Upper lobe of right lung (tissue), 1 donor: ENCODE data around the gene ACSM6. TPM values are rescaled to one million over a fixed set of nuclear protein-coding genes. Genes with fewer than 3 reads are reported as not detected.

Source experiments
- ATAC-seq: fragments of 200-7000 bp; cut with Tn5 transposase; one replicate; pipeline ENCODE4 v1.9.1; 2020; ENCODE audit warnings: mild to moderate bottlenecking, moderate library complexity
- DNase-seq: peaks from one replicate; pipeline ENCODE4 v3.0.0-alpha.2; 2020
- H3K27ac ChIP-seq: fragments of 200-600 bp; one replicate; pipeline ENCODE4 v1.8.0; 2022
- H3K27me3 ChIP-seq: fragments of 200-600 bp; one replicate; pipeline ENCODE4 v1.8.0; 2022; ENCODE audit warnings: mild to moderate bottlenecking
- H3K36me3 ChIP-seq: fragments of 200-600 bp; one replicate; pipeline ENCODE4 v1.8.0; 2022
- H3K4me1 ChIP-seq: fragments of 200-600 bp; one replicate; pipeline ENCODE4 v1.8.0; 2022
- H3K4me3 ChIP-seq: fragments of 200-600 bp; one replicate; pipeline ENCODE4 v1.8.0; 2022; ENCODE audit warnings: mild to moderate bottlenecking
- H3K9me3 ChIP-seq: fragments of 200-600 bp; one replicate; pipeline ENCODE4 v1.8.0; 2022
- CTCF ChIP-seq: fragments of 200-600 bp; IDR thresholded peaks from one replicate; pipeline ENCODE4 v1.8.0; 2022; ENCODE audit warnings: antibody characterized with exemption
- intact Hi-C: fragments of 100-400 bp; cut with DNase I; formaldehyde crosslinking; loops from one replicate; pipeline ENCODE4 v1.11.0; 2022
- total RNA-seq: library from RNA; stranded (reverse); fragmentation: NEBNext Ultra II Directional; extraction: Animal tissue kit (Norgen Biotek cat#: 25700); gene quantifications from one replicate; pipeline ENCODE4 v1.2.1, GENCODE V29; 2021
- donor health status: DM: no; HTN: yes; CAD: no; lungs with severe emphysema.

Gene ACSM6
- total RNA-seq, 1 donor from 2014 or later: not detected

- DNase-seq (no peak), ATAC-seq (no peak)
- H3K27me3 ChIP-seq: no peaks in the 10 kb centered on the region
- H3K4me3 ChIP-seq: no peak overlapping the region
- no peak overlapping the region for H3K27ac ChIP-seq
- no peaks in the 10 kb centered on the region for H3K4me1 ChIP-seq
- no peaks in the 10 kb centered on the region for H3K9me3 ChIP-seq
- TF ChIP-seq CTCF: no peak
- intact Hi-C loops: no loop called here
- H3K36me3 ChIP-seq: no peaks in the 10 kb centered on the region
These were observed 17.9 kb upstream of the ACSM6 start for GRCh38 chr10:95176101-95176500.

- ATAC-seq (no peak), DNase-seq (no peak)
- Histone ChIP-seq H3K4me1 (no peaks in the 10 kb centered on the region), H3K27me3 (no peaks in the 10 kb centered on the region), H3K4me3 (no peak overlapping the region), H3K9me3 (no peaks in the 10 kb centered on the region), H3K36me3 (no peaks in the 10 kb centered on the region), H3K27ac (no peak overlapping the region)
- no peak for TF ChIP-seq CTCF
- intact Hi-C loops: no loop called here
These were observed 16.6 kb upstream of the ACSM6 start for GRCh38 chr10:95177429-95177828.

- no peaks in the 10 kb centered on the region for H3K27me3 ChIP-seq
- H3K4me1 ChIP-seq: no peaks in the 10 kb centered on the region
- no peaks in the 10 kb centered on the region for H3K9me3 ChIP-seq
- TF ChIP-seq CTCF: no peak
- DNase-seq (no peak), ATAC-seq (no peak)
- no peak overlapping the region for H3K4me3 ChIP-seq
- no peaks in the 10 kb centered on the region for H3K36me3 ChIP-seq
- intact Hi-C loops: no loop called here
- no peak overlapping the region for H3K27ac ChIP-seq
These were observed 15.8 kb upstream of the ACSM6 start for GRCh38 chr10:95178266-95178665.

GRCh38 chr10:95178797-95179196, 15.2 kb upstream of the ACSM6 start:
- no peak for ATAC-seq
- Histone ChIP-seq H3K36me3 (no peaks in the 10 kb centered on the region), H3K4me3 (no peak overlapping the region), H3K27me3 (no peaks in the 10 kb centered on the region), H3K9me3 (no peaks in the 10 kb centered on the region), H3K27ac (no peak overlapping the region), H3K4me1 (no peaks in the 10 kb centered on the region)
- intact Hi-C loops: no loop called here
- no peak for TF ChIP-seq CTCF
- no peak for DNase-seq

- H3K4me1 ChIP-seq: no peaks in the 10 kb centered on the region
- intact Hi-C loops: no loop called here
- H3K27ac ChIP-seq: peak overlapping the region; percentile 27
- no peaks in the 10 kb centered on the region for H3K9me3 ChIP-seq
- no peaks in the 10 kb centered on the region for H3K27me3 ChIP-seq
- ATAC-seq (no peak), DNase-seq (no peak)
- H3K36me3 ChIP-seq: no peaks in the 10 kb centered on the region
- TF ChIP-seq CTCF: no peak
- H3K4me3 ChIP-seq: no peak overlapping the region
These were observed 12.3 kb upstream of the ACSM6 start for GRCh38 chr10:95181726-95182125.
